Neuronal stem cell (in vitro differentiated cells): ENCODE measurements around the gene GALNT3.

ENCODE experiments used
- DNase-seq: peaks from one replicate; pipeline ENCODE4 v3.0.0-alpha.2; 2013; ENCODE audit warnings: low spot score
- H2AFZ ChIP-seq: one replicate; pipeline ENCODE4 v1.6.1; 2013; ENCODE audit warnings: mild to moderate bottlenecking, low read length, inconsistent platforms
- H2AK5ac ChIP-seq: 2 replicates; pipeline ENCODE4 v1.6.1; 2013; ENCODE audit warnings: low read depth, mild to moderate bottlenecking, inconsistent platforms, low read length, moderate library complexity, mixed read lengths
- H2BK120ac ChIP-seq: 2 replicates; pipeline ENCODE4 v1.6.1; 2013; ENCODE audit warnings: low read depth, mild to moderate bottlenecking, inconsistent platforms, low read length, moderate library complexity, mixed read lengths
- H2BK12ac ChIP-seq: one replicate; pipeline ENCODE4 v1.6.1; 2013; ENCODE audit warnings: low read length, inconsistent platforms
- H2BK15ac ChIP-seq: 2 replicates; pipeline ENCODE4 v1.6.1; 2013; ENCODE audit warnings: mild to moderate bottlenecking, low read length, inconsistent platforms, mixed read lengths
- H2BK5ac ChIP-seq: one replicate; pipeline ENCODE4 v1.6.1; 2013; ENCODE audit warnings: inconsistent platforms, mild to moderate bottlenecking, low read length, moderate library complexity
- H3K14ac ChIP-seq: one replicate; pipeline ENCODE4 v1.6.1; 2013; ENCODE audit warnings: low read length, inconsistent platforms
- H3K18ac ChIP-seq: 2 replicates; pipeline ENCODE4 v1.6.1; 2013; ENCODE audit warnings: low read length, inconsistent platforms
- H3K23ac ChIP-seq: 2 replicates; pipeline ENCODE4 v1.6.1; 2013; ENCODE audit warnings: low read depth, mild to moderate bottlenecking, mixed read lengths, low read length, inconsistent platforms; ENCODE audit not compliant: poor library complexity
- H3K27ac ChIP-seq: replicated peaks from 3 replicates; pipeline ENCODE4 v1.5.1; 2013; ENCODE audit warnings: low read length, inconsistent platforms
- H3K27me3 ChIP-seq, 3 experiments: 2 replicates each; pipeline ENCODE4 v1.6.1; 2013; ENCODE audit warnings: low read length in 3 of 3, mild to moderate bottlenecking in 2 of 3, inconsistent platforms in 1 of 3, low read depth in 1 of 3, mixed read lengths in 1 of 3, moderate library complexity in 1 of 3; ENCODE audit not compliant: control insufficient read depth in 3 of 3, insufficient read depth in 3 of 3
- H3K36me3 ChIP-seq, 2 donors: replicated peaks in 1 of 2; 2 replicates each; pipeline ENCODE4 v1.6.1; 2013; ENCODE audit warnings: low read length in 2 of 2; ENCODE audit not compliant: control insufficient read depth in 2 of 2, insufficient read depth in 2 of 2
- H3K4ac ChIP-seq: 2 replicates; pipeline ENCODE4 v1.6.1; 2013; ENCODE audit warnings: inconsistent platforms, mild to moderate bottlenecking, low read length, moderate library complexity
- H3K4me1 ChIP-seq, 2 donors: 1 replicate in 1 of 2; 2 replicates in 1 of 2; pipeline ENCODE4 v1.6.1; 2013; ENCODE audit warnings: low read length in 2 of 2, low read depth in 1 of 2; ENCODE audit not compliant: control insufficient read depth in 2 of 2, insufficient read depth in 1 of 2
- H3K4me2 ChIP-seq: one replicate; pipeline ENCODE4 v1.6.1; 2013; ENCODE audit warnings: mild to moderate bottlenecking, low read length, inconsistent platforms; ENCODE audit not compliant: insufficient read depth, poor library complexity, severe bottlenecking
- H3K4me3 ChIP-seq, 2 donors: 2 replicates each; pipeline ENCODE4 v1.5.1; 2013; ENCODE audit warnings: low read length in 2 of 2, mild to moderate bottlenecking in 2 of 2, inconsistent platforms in 1 of 2, moderate library complexity in 1 of 2
- H3K79me1 ChIP-seq: one replicate; pipeline ENCODE4 v1.6.1; 2013; ENCODE audit warnings: low read depth, mild to moderate bottlenecking, inconsistent platforms, low read length, moderate library complexity
- H3K9ac ChIP-seq: one replicate; pipeline ENCODE4 v1.6.1; 2013; ENCODE audit warnings: mild to moderate bottlenecking, low read depth, low read length, inconsistent platforms; ENCODE audit not compliant: poor library complexity
- H3K9me3 ChIP-seq, 2 donors: replicated peaks in 1 of 2; 2 replicates each; pipeline versions ENCODE3 to v1.6.1; 2013; ENCODE audit warnings: low read length in 2 of 2, mild to moderate bottlenecking in 2 of 2, inconsistent platforms in 1 of 2, low read depth in 1 of 2, mixed read lengths in 1 of 2, moderate library complexity in 1 of 2; ENCODE audit not compliant: control insufficient read depth in 2 of 2, insufficient read depth in 1 of 2
- H4K8ac ChIP-seq: one replicate; pipeline ENCODE4 v1.6.1; 2013; ENCODE audit warnings: low read depth, mild to moderate bottlenecking, inconsistent platforms, low read length, moderate library complexity
- H4K91ac ChIP-seq: one replicate; pipeline ENCODE4 v1.6.1; 2013; ENCODE audit warnings: low read length, low read depth, mild to moderate bottlenecking, inconsistent platforms; ENCODE audit not compliant: poor library complexity
- WGBS, 2 donors: extraction: QIAGEN DNeasy Blood & Tissue Kit; methylation state at CpG; one replicate each; pipeline ENCODE4 v1.1.7; 2013; ENCODE audit warnings: missing lambda C conversion rate in 2 of 2, mixed read lengths in 1 of 2; ENCODE audit not compliant: insufficient read length in 2 of 2, insufficient replicate concordance in 1 of 2; ENCODE audit errors: extremely low coverage in 2 of 2; 5-methylcytosine and 5-hydroxymethylcytosine counted together

The GALNT3 gene

DNA sequence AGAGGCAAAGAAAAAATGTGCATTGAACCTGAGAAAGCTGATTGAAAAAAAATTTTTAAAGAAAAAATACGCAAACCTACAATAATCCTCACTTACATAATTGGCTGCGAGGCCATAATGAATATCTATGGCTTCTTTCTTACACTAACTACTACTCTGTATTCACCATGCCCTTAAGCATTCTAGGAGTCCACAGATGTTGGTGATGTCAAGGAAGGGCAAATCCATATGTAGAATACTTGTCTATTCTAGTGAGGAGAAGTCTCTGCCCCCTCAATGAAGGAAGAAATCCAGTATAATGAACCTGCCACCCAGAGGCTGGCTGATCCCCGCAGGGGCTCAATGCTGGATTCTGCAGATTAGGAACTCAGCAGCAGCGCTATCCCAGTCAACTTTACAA, 14.3 kb downstream of the GALNT3 start:
- Histone ChIP-seq H3K18ac (no peak overlapping the region), H3K36me3 (no peaks in the 10 kb centered on the region), H2BK12ac (no peak overlapping the region), H3K4me1 (no peaks in the 10 kb centered on the region), H2BK15ac (no peak overlapping the region), H2BK120ac (no peak overlapping the region), H3K9me3 (peaks cover 0 to 5% of the 10 kb centered on the region in 2 donors), H3K9ac (no peak overlapping the region), H3K4me2 (no peak overlapping the region), H2AK5ac (no peak overlapping the region), H3K4me3 (no peak overlapping the region), H3K27ac (no peak overlapping the region), H4K91ac (no peak overlapping the region), H3K27me3 (no peaks in the 10 kb centered on the region), H2BK5ac (no peak overlapping the region), H3K23ac (no peak overlapping the region), H3K14ac (no peak overlapping the region), H3K4ac (no peak overlapping the region), H4K8ac (no peak overlapping the region), H2AFZ (no peak overlapping the region), H3K79me1 (no peaks in the 10 kb centered on the region)
- no CpG with 5 or more reads among the region's 4 CpGs for WGBS, 2 donors
- no peak for DNase-seq

DNA sequence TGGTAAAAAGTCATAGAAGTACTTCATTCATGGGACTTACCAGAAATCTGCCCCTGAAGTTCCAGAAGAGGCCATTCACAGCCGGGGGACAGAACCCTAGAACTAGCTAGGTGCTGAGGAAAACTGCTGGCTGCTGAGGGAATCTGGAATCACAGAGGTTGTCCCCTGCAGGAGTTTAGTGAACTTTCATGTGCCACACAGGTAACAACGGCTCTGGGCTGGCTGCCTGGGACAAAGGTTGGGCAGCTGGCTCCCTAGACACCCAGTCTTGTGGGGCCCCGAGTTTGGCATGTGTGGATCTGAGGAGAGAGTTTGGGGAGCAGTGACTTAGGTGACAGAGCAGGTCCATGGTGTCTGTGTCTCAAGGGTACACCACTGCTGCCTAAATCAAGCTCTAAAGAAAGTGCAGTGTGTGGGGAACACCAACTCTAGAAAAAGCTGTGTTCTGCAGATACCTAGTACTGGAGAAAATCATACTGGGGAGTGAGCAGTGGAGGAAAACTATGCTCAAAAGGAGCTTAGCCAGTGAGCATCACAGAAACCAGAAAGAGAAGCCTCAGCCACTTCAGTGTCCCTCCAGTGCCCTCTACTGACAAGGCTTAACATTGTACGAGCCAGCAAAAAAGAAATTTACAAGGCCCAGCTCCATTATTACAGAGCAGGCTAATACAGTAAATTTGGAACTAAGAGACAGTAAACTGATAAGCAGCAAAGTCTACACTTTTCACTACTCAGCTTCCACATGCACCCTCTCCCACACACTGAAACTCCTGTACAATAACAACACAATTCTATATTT, 15.2 kb downstream of the GALNT3 start:
- Histone ChIP-seq H2AK5ac (no peak overlapping the region), H4K91ac (no peak overlapping the region), H3K14ac (no peak overlapping the region), H3K4me3 (no peak overlapping the region), H3K36me3 (no peaks in the 10 kb centered on the region), H3K4me2 (no peak overlapping the region), H2BK15ac (no peak overlapping the region), H3K18ac (no peak overlapping the region), H3K27ac (no peak overlapping the region), H2AFZ (no peak overlapping the region), H3K23ac (no peak overlapping the region), H3K9me3 (peaks cover 0 to 5% of the 10 kb centered on the region in 2 donors), H2BK12ac (no peak overlapping the region), H3K79me1 (no peaks in the 10 kb centered on the region), H3K4ac (no peak overlapping the region), H2BK5ac (no peak overlapping the region), H3K4me1 (no peaks in the 10 kb centered on the region), H3K27me3 (no peaks in the 10 kb centered on the region), H3K9ac (no peak overlapping the region), H4K8ac (no peak overlapping the region), H2BK120ac (no peak overlapping the region)
- WGBS, 2 donors, result no CpG with 5 or more reads among the region's 4 CpGs
- no peak for DNase-seq

GRCh38 chr2:165778187-165778556, 15.9 kb downstream of the GALNT3 start:
- Histone ChIP-seq H3K4me3 (no peak overlapping the region), H3K27ac (no peak overlapping the region), H3K4ac (no peak overlapping the region), H3K79me1 (no peaks in the 10 kb centered on the region), H3K9ac (no peak overlapping the region), H2BK120ac (no peak overlapping the region), H2AK5ac (no peak overlapping the region), H3K36me3 (no peaks in the 10 kb centered on the region), H2BK12ac (no peak overlapping the region), H3K4me2 (no peak overlapping the region), H4K91ac (no peak overlapping the region), H3K9me3 (peaks cover 0 to 5% of the 10 kb centered on the region in 2 donors), H3K4me1 (no peaks in the 10 kb centered on the region), H3K14ac (no peak overlapping the region), H3K18ac (no peak overlapping the region), H3K23ac (no peak overlapping the region), H2BK5ac (no peak overlapping the region), H4K8ac (no peak overlapping the region), H2AFZ (no peak overlapping the region), H2BK15ac (no peak overlapping the region), H3K27me3 (no peaks in the 10 kb centered on the region)
- DNase-seq, result no peak

DNA sequence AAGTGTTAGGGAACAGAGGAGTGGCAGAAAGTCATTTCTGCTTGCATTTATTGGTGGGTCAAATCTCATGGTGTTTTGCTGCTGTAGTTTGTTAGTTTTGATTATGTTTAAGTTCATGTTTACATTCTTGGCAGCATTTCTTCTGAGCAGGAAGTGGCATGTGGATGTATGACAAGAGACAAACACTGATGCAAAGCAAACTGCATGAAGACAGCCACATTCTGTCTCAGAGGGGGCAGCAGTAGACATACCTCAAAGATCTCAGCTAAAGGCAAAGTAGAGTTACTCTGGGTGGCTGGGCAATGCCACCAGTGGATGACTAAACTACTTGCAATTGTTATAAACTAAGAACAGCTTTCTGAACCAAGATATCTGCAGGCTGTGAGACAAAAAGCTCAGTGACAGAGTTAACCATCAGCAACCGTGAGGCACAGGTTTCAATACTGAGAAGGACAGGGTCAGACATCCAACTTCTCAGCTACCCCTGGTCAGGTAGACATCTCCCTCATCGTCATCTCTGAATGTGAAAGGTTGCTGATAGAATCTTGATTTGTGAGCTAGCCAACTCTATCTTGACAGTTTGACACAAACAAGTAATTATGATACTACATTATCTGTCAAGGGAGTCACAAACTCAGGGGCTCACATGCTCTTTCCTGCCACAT, 16.4 kb downstream of the GALNT3 start:
- Histone ChIP-seq H3K79me1 (no peaks in the 10 kb centered on the region), H3K4me2 (no peak overlapping the region), H4K8ac (no peak overlapping the region), H3K4me1 (no peaks in the 10 kb centered on the region), H2AFZ (no peak overlapping the region), H3K9ac (no peak overlapping the region), H3K36me3 (no peaks in the 10 kb centered on the region), H3K4ac (no peak overlapping the region), H3K27me3 (no peaks in the 10 kb centered on the region), H3K4me3 (no peak overlapping the region), H2BK12ac (no peak overlapping the region), H4K91ac (no peak overlapping the region), H3K18ac (no peak overlapping the region), H2BK15ac (no peak overlapping the region), H2BK5ac (no peak overlapping the region), H3K14ac (no peak overlapping the region), H3K9me3 (peaks cover 0 to 5% of the 10 kb centered on the region in 2 donors), H2AK5ac (no peak overlapping the region), H2BK120ac (no peak overlapping the region), H3K23ac (no peak overlapping the region), H3K27ac (no peak overlapping the region)
- no peak for DNase-seq
- WGBS, 2 donors, result no CpG with 5 or more reads among the region's 2 CpGs
